K562 (cell line): ENCODE results near the gene OR2H2. TPM values are rescaled to one million over a fixed set of nuclear protein-coding genes. Genes with fewer than 3 reads are reported as not detected.

Experiments used
- BCOR ChIP-seq: fragments of 450-650 bp; IDR thresholded peaks from 2 replicates; pipeline ENCODE4 v1.6.1; 2016
- CBX8 ChIP-seq: fragments of 200-600 bp; sonication (generic); IDR thresholded peaks from 2 replicates; pipeline ENCODE4 v1.6.1; 2012; ENCODE audit warnings: borderline replicate concordance, mixed run types, low read depth, mild to moderate bottlenecking, moderate library complexity, mixed read lengths, low read length, control low read depth, inconsistent platforms; ENCODE audit not compliant: poor library complexity, severe bottlenecking; ENCODE audit errors: extremely low read depth
- DPF2 ChIP-seq: fragments of 450-650 bp; IDR thresholded peaks from 2 replicates; pipeline ENCODE4 v1.6.1; 2016
- GTF2E2 ChIP-seq: fragments of 200-800 bp; sonication (Bioruptor generic); IDR thresholded peaks from 2 replicates; pipeline ENCODE4 v1.6.1; 2016; ENCODE audit warnings: missing genetic modification characterization, missing compliant biosample characterization
- JUND ChIP-seq, 2 experiments: IDR thresholded peaks; 2 replicates in 1 of 2; 3 replicates in 1 of 2; pipeline ENCODE4 v1.6.1; 2011; ENCODE audit warnings: borderline replicate concordance in 2 of 2, low read depth in 2 of 2, low read length in 2 of 2, improper control_type of control experiment in 1 of 2, missing biosample characterization in 1 of 2, missing genetic modification characterization in 1 of 2, missing genetic modification reagents in 1 of 2
- NFYB ChIP-seq: IDR thresholded peaks from 2 replicates; pipeline ENCODE4 v1.6.1; 2011; ENCODE audit warnings: mild to moderate bottlenecking, moderate library complexity; ENCODE audit not compliant: insufficient read length; ENCODE audit errors: extremely low read depth
- NRF1 ChIP-seq, 2 experiments: fragments of 450-650 bp; IDR thresholded peaks in 1 of 2; conservative IDR thresholded peaks in 1 of 2; 2 replicates each; pipeline ENCODE4 v1.6.1; 2014; ENCODE audit warnings: mild to moderate bottlenecking in 2 of 2
- OTX1 ChIP-seq: fragments of 450-650 bp; formaldehyde crosslinking; IDR thresholded peaks from 2 replicates; pipeline ENCODE4 v1.4.0; 2022; ENCODE audit warnings: mild to moderate bottlenecking
- PHF21A ChIP-seq: fragments of 450-650 bp; IDR thresholded peaks from 2 replicates; pipeline ENCODE4 v1.6.1; 2017; ENCODE audit warnings: low read depth, borderline replicate concordance
- SIN3A ChIP-seq, 2 experiments: fragments of 150-350 bp in 1 of 2; IDR thresholded peaks; 2 replicates each; pipeline ENCODE4 v1.6.1; 2011 to 2016; ENCODE audit warnings: borderline replicate concordance in 2 of 2, low read depth in 2 of 2, low read length in 2 of 2, mild to moderate bottlenecking in 2 of 2, moderate library complexity in 2 of 2; ENCODE audit not compliant: control insufficient read depth in 1 of 2
- TOE1 ChIP-seq, 2 experiments: fragments of 450-650 bp in 1 of 2; sonication (generic) in 1 of 2; formaldehyde crosslinking in 1 of 2; IDR thresholded peaks; 2 replicates each; pipeline versions ENCODE4 v1.7.1 to v1.8.0; 2016 to 2022; ENCODE audit warnings: borderline replicate concordance in 2 of 2, mild to moderate bottlenecking in 2 of 2, antibody characterized with exemption in 1 of 2, inconsistent platforms in 1 of 2, low read depth in 1 of 2, missing genetic modification reagents in 1 of 2, moderate library complexity in 1 of 2
- polyA plus RNA-seq, 8 experiments: library from polyadenylated mRNA; depleted of rRNA in 4 of 8; stranded (reverse) in 5 of 8; unstranded in 3 of 8; fragments of >200 nt; fragmentation: Nextera tagmentation in 2 of 8; fragmentation: Illumina TruSeq in 1 of 8; extraction: Ambion mirVana in 2 of 8; extraction: Trizol in 1 of 8; gene quantifications; 2 replicates each; pipeline versions ENCODE4 v1.2.1 to v1.2.3, GENCODE V29; 2011 to 2014; ENCODE audit warnings: inconsistent platforms in 1 of 8, missing spikeins in 1 of 8
- total RNA-seq, 7 experiments: library from RNA; depleted of rRNA in 6 of 7; stranded (reverse); fragments of >200 nt in 6 of 7; fragmentation: Illumina TruSeq in 2 of 7; extraction: Trizol in 2 of 7; gene quantifications; 2 replicates each; pipeline versions ENCODE4 v1.2.1 to v1.2.3, GENCODE V29; 2011 to 2021; ENCODE audit warnings: low replicate concordance in 1 of 7
- TF ChIP-seq, protein P1 (sequence below): sonication (generic); formaldehyde crosslinking; IDR thresholded peaks from 2 replicates; pipeline ENCODE4 v1.9.0; 2022; ENCODE audit warnings: mild to moderate bottlenecking, missing genetic modification reagents
- TF ChIP-seq, protein P2 (sequence below): fragments of 450-650 bp; IDR thresholded peaks from 2 replicates; pipeline ENCODE4 v1.6.1; 2014; ENCODE audit warnings: low read depth, mild to moderate bottlenecking, moderate library complexity, borderline replicate concordance
- TF ChIP-seq, protein P3 (sequence below): sonication (generic); formaldehyde crosslinking; IDR thresholded peaks from 2 replicates; pipeline ENCODE4 v1.8.1; 2023; ENCODE audit warnings: mild to moderate bottlenecking, missing genetic modification reagents

Gene OR2H2
- total and polyA plus RNA-seq, 9 of the 15 experiments (the other 6 are each of a cell fraction or from before 2014, with no cell fraction given): not detected

DNA sequence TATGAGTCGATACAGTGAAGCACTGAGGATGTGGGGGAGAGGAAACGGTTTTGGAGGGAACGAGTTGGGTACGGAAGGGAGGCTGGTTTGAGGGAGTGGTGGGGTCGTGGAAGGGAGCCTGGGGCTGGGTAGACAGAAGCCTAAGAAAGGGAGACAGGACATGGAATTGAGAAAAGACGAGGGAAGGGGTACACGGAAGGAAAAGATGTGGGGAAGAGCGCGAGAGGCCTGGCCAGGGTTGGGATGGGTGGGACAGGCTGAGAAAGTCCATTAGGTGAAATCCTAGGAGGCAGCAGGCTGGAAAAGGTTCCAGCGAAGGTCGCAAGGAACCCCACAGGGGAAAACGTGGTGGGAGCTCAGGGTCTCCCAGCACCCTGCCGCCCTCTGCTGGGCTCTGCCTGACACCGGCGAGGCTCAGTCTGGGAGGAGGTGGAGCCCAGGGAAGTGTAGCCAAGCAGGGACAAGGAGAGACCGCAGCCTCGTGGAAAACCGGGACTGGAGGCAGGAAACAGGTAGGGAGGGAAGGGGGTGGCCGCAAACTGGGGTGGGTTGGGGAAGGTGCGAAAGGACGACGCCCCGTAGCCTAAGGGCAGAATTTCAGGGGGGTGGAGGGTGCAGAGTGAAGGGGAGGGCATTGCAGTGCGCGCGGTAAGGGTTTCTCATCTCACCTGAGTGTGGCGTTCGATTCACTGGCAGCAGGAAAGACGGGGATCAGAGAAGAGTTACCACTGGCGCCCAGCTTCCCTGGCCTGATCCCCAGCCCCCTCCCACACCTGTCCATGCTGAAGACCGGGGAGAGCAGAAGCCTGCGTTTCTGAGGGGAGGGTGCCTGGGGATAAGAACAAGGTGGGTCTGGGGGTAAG is 43.7 kb downstream of the OR2H2 start (continued):
- TF ChIP-seq DPF2 (0 out of 2 replicates have a peak, but pooled peaks have one; percentile 52), TOE1 (IDR thresholded peaks at IDR 0.05; ENCODE audit: borderline replicate concordance) (peak; percentile 31; the same call in 1 of the 2 replicates), TOE1 (CRISPR knock-in tag; IDR thresholded peaks at IDR 0.05; ENCODE audit: borderline replicate concordance, low read depth) (no peak), SIN3A (IDR thresholded peaks at IDR 0.05; ENCODE audit: borderline replicate concordance in 2 of 2, control insufficient read depth in 1 of 2, low read depth in 2 of 2, low read length in 2 of 2) (peak; percentile 4 to 84; a peak in 1 of 4 replicates), GTF2E2 (tag) (no peak), CBX8 (no peak), PHF21A (peak; percentile 26; the same call in 1 of the 2 replicates), NFYB (no peak), NRF1 (conservative IDR thresholded peaks at IDR 0.05 in 1 of 2, IDR thresholded peaks at IDR 0.05 in 1 of 2) (peak; percentile 24 to 30; a peak in 1 of 4 replicates), OTX1 (CRISPR knock-in tag) (peak; percentile 95), BCOR (peak; percentile 27; the same call in 1 of the 2 replicates), JUND (IDR thresholded peaks at IDR 0.05; ENCODE audit: borderline replicate concordance, low read depth, low read length) (no peak), JUND (tag; IDR thresholded peaks at IDR 0.05; ENCODE audit: borderline replicate concordance, low read depth, low read length) (no peak; the same call in 2 of the 3 replicates)
- TF ChIP-seq, protein P1, sequence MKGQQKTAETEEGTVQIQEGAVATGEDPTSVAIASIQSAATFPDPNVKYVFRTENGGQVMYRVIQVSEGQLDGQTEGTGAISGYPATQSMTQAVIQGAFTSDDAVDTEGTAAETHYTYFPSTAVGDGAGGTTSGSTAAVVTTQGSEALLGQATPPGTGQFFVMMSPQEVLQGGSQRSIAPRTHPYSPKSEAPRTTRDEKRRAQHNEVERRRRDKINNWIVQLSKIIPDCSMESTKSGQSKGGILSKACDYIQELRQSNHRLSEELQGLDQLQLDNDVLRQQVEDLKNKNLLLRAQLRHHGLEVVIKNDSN (CRISPR knock-in tag): no peak
- TF ChIP-seq, protein P2, sequence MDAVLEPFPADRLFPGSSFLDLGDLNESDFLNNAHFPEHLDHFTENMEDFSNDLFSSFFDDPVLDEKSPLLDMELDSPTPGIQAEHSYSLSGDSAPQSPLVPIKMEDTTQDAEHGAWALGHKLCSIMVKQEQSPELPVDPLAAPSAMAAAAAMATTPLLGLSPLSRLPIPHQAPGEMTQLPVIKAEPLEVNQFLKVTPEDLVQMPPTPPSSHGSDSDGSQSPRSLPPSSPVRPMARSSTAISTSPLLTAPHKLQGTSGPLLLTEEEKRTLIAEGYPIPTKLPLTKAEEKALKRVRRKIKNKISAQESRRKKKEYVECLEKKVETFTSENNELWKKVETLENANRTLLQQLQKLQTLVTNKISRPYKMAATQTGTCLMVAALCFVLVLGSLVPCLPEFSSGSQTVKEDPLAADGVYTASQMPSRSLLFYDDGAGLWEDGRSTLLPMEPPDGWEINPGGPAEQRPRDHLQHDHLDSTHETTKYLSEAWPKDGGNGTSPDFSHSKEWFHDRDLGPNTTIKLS: 0 out of 2 replicates have a peak, but pooled peaks have one; percentile 15
- TF ChIP-seq, protein P3, sequence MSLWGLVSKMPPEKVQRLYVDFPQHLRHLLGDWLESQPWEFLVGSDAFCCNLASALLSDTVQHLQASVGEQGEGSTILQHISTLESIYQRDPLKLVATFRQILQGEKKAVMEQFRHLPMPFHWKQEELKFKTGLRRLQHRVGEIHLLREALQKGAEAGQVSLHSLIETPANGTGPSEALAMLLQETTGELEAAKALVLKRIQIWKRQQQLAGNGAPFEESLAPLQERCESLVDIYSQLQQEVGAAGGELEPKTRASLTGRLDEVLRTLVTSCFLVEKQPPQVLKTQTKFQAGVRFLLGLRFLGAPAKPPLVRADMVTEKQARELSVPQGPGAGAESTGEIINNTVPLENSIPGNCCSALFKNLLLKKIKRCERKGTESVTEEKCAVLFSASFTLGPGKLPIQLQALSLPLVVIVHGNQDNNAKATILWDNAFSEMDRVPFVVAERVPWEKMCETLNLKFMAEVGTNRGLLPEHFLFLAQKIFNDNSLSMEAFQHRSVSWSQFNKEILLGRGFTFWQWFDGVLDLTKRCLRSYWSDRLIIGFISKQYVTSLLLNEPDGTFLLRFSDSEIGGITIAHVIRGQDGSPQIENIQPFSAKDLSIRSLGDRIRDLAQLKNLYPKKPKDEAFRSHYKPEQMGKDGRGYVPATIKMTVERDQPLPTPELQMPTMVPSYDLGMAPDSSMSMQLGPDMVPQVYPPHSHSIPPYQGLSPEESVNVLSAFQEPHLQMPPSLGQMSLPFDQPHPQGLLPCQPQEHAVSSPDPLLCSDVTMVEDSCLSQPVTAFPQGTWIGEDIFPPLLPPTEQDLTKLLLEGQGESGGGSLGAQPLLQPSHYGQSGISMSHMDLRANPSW: no peak
